Activated naive CD8-positive, alpha-beta T cell treated with anti-CD3 and anti-CD28 coated beads, Interleukin-2, amount 50 U/mL, for 24 hours (primary cell): ENCODE data around the gene OR51G2.

Experiments
- ATAC-seq: fragments of 150-1000 bp; cut with Tn5 transposase; one replicate; pipeline ENCODE4 v1.10.0; 2021
- DNase-seq: peaks from one replicate; pipeline ENCODE4 v3.0.0; 2021
- H3K27ac Mint-ChIP-seq: one replicate; pipeline ENCODE4 v1.8.0; 2021; ENCODE audit warnings: mild to moderate bottlenecking, mixed read lengths
- H3K27me3 Mint-ChIP-seq: one replicate; pipeline ENCODE4 v1.8.0; 2021; ENCODE audit warnings: mixed read lengths
- H3K36me3 Mint-ChIP-seq: one replicate; pipeline ENCODE4 v1.8.0; 2021; ENCODE audit warnings: low read depth, mixed read lengths
- H3K4me1 Mint-ChIP-seq: one replicate; pipeline ENCODE4 v1.8.0; 2021; ENCODE audit warnings: mixed read lengths
- H3K4me3 Mint-ChIP-seq: one replicate; pipeline ENCODE4 v1.8.0; 2021; ENCODE audit warnings: mild to moderate bottlenecking, moderate library complexity, mixed read lengths
- H3K9me3 Mint-ChIP-seq: one replicate; pipeline ENCODE4 v1.8.0; 2021; ENCODE audit warnings: mixed read lengths

The OR51G2 gene

GRCh38 chr11:4890279-4890678 lies 28.9 kb downstream of the OR51G2 start:
- Mint-ChIP-seq H3K36me3 (no peaks in the 10 kb centered on the region), H3K4me3 (no peak overlapping the region), H3K27me3 (peaks cover 2% of the 10 kb centered on the region), H3K27ac (no peak overlapping the region), H3K9me3 (no peaks in the 10 kb centered on the region), H3K4me1 (no peaks in the 10 kb centered on the region)
- DNase-seq (no peak), ATAC-seq (no peak)

GRCh38 chr11:4887591-4887990 lies 31.6 kb downstream of the OR51G2 start:
- Mint-ChIP-seq H3K4me1 (no peaks in the 10 kb centered on the region), H3K27ac (no peak overlapping the region), H3K4me3 (no peak overlapping the region), H3K9me3 (no peaks in the 10 kb centered on the region), H3K36me3 (no peaks in the 10 kb centered on the region), H3K27me3 (peaks cover 2% of the 10 kb centered on the region)
- DNase-seq = no peak
- ATAC-seq = no peak

- ATAC-seq (no peak), DNase-seq (no peak)
- Mint-ChIP-seq H3K4me3 (no peak overlapping the region), H3K9me3 (no peaks in the 10 kb centered on the region), H3K36me3 (no peaks in the 10 kb centered on the region), H3K4me1 (no peaks in the 10 kb centered on the region), H3K27ac (no peak overlapping the region), H3K27me3 (peaks cover 2% of the 10 kb centered on the region)
These were observed 33.0 kb downstream of the OR51G2 start for GRCh38 chr11:4886186-4886585.

GRCh38 chr11:4884361-4884760 lies 34.8 kb downstream of the OR51G2 start:
- Mint-ChIP-seq H3K27ac (no peak overlapping the region), H3K4me3 (no peak overlapping the region), H3K4me1 (no peaks in the 10 kb centered on the region), H3K27me3 (no peaks in the 10 kb centered on the region), H3K36me3 (no peaks in the 10 kb centered on the region), H3K9me3 (no peaks in the 10 kb centered on the region)
- DNase-seq (no peak), ATAC-seq (no peak)

- no peaks in the 10 kb centered on the region for H3K36me3 Mint-ChIP-seq
- H3K4me3 Mint-ChIP-seq = no peak overlapping the region
- no peak overlapping the region for H3K27ac Mint-ChIP-seq
- DNase-seq (no peak), ATAC-seq (no peak)
- no peaks in the 10 kb centered on the region for H3K9me3 Mint-ChIP-seq
- no peaks in the 10 kb centered on the region for H3K27me3 Mint-ChIP-seq
- H3K4me1 Mint-ChIP-seq = no peaks in the 10 kb centered on the region
These were observed 36.6 kb downstream of the OR51G2 start for GRCh38 chr11:4882543-4882942.

- no peak for DNase-seq
- Mint-ChIP-seq H3K9me3 (no peaks in the 10 kb centered on the region), H3K36me3 (no peaks in the 10 kb centered on the region), H3K27me3 (no peaks in the 10 kb centered on the region), H3K4me1 (no peaks in the 10 kb centered on the region), H3K4me3 (no peak within 1 kb of the TSS), H3K27ac (no peak within 1 kb of the TSS)
- no peak for ATAC-seq
These were observed 37.2 kb downstream of the OR51G2 start, which contains the start of gene OR51T1 for GRCh38 chr11:4881860-4882500. TSS of gene OR51T1 (plus strand) at chr11:4881900. CDS start at chr11:4881900, 0 bp downstream.

GRCh38 chr11:4881188-4881587 lies 38.0 kb downstream of the OR51G2 start:
- ATAC-seq (no peak), DNase-seq (no peak)
- H3K9me3 Mint-ChIP-seq = no peaks in the 10 kb centered on the region
- H3K27me3 Mint-ChIP-seq = no peaks in the 10 kb centered on the region
- no peaks in the 10 kb centered on the region for H3K36me3 Mint-ChIP-seq
- no peak overlapping the region for H3K27ac Mint-ChIP-seq
- no peak overlapping the region for H3K4me3 Mint-ChIP-seq
- no peaks in the 10 kb centered on the region for H3K4me1 Mint-ChIP-seq

- Mint-ChIP-seq H3K27ac (no peak overlapping the region), H3K4me3 (no peak overlapping the region), H3K27me3 (peaks cover 2% of the 10 kb centered on the region), H3K4me1 (no peaks in the 10 kb centered on the region), H3K9me3 (peaks cover 3% of the 10 kb centered on the region), H3K36me3 (no peaks in the 10 kb centered on the region)
- DNase-seq (no peak), ATAC-seq (no peak)
These were observed 53.3 kb downstream of the OR51G2 start for GRCh38 chr11:4865855-4866254.

GRCh38 chr11:4863876-4864275 lies 55.3 kb downstream of the OR51G2 start:
- H3K27ac Mint-ChIP-seq = no peak overlapping the region
- no peak overlapping the region for H3K4me3 Mint-ChIP-seq
- DNase-seq (no peak), ATAC-seq (no peak)
- no peaks in the 10 kb centered on the region for H3K36me3 Mint-ChIP-seq
- H3K27me3 Mint-ChIP-seq = peaks cover 2% of the 10 kb centered on the region
- peaks cover 3% of the 10 kb centered on the region for H3K9me3 Mint-ChIP-seq
- H3K4me1 Mint-ChIP-seq = no peaks in the 10 kb centered on the region
